HEK293 (cell line): ENCODE data around the gene LRRC27.

Experiments used
- EGR2 ChIP-seq: fragments of 450-650 bp; formaldehyde crosslinking; IDR thresholded peaks from 2 replicates; pipeline ENCODE4 v1.5.1; 2016; ENCODE audit warnings: low read depth, missing biosample characterization, missing genetic modification characterization
- FEZF1 ChIP-seq: fragments of 450-650 bp; formaldehyde crosslinking; IDR thresholded peaks from 2 replicates; pipeline ENCODE4 v1.5.1; 2016; ENCODE audit warnings: missing biosample characterization, missing genetic modification characterization
- GLIS1 ChIP-seq: fragments of 450-650 bp; formaldehyde crosslinking; IDR thresholded peaks from 2 replicates; pipeline ENCODE4 v1.5.1; 2016; ENCODE audit warnings: missing biosample characterization, missing genetic modification characterization
- GLIS2 ChIP-seq: fragments of 450-650 bp; formaldehyde crosslinking; IDR thresholded peaks from 2 replicates; pipeline ENCODE4 v1.5.1; 2016; ENCODE audit warnings: missing biosample characterization, missing genetic modification characterization
- INSM2 ChIP-seq: fragments of 450-650 bp; formaldehyde crosslinking; IDR thresholded peaks from 2 replicates; pipeline ENCODE4 v1.5.1; 2016; ENCODE audit warnings: missing biosample characterization, missing genetic modification characterization
- KLF10 ChIP-seq: fragments of 450-650 bp; IDR thresholded peaks from 2 replicates; pipeline ENCODE4 v1.5.1; 2018; ENCODE audit warnings: missing biosample characterization, mild to moderate bottlenecking, missing genetic modification characterization
- KLF17 ChIP-seq: fragments of 450-650 bp; formaldehyde crosslinking; IDR thresholded peaks from 2 replicates; pipeline ENCODE4 v1.5.1; 2016; ENCODE audit warnings: missing biosample characterization, missing genetic modification characterization
- KLF8 ChIP-seq: fragments of 450-650 bp; formaldehyde crosslinking; IDR thresholded peaks from 2 replicates; pipeline ENCODE4 v1.5.1; 2016; ENCODE audit warnings: missing biosample characterization, missing genetic modification characterization
- SCRT2 ChIP-seq: fragments of 450-650 bp; formaldehyde crosslinking; IDR thresholded peaks from 2 replicates; pipeline ENCODE4 v1.5.1; 2016; ENCODE audit warnings: missing biosample characterization, missing genetic modification characterization
- SP2 ChIP-seq: fragments of 450-650 bp; formaldehyde crosslinking; IDR thresholded peaks from 2 replicates; pipeline ENCODE4 v1.5.1; 2016; ENCODE audit warnings: missing biosample characterization, missing genetic modification characterization
- WT1 ChIP-seq: fragments of 450-650 bp; formaldehyde crosslinking; IDR thresholded peaks from 2 replicates; pipeline ENCODE4 v1.5.1; 2016; ENCODE audit warnings: missing biosample characterization, missing genetic modification characterization
- YY1 ChIP-seq: fragments of 450-650 bp; formaldehyde crosslinking; IDR thresholded peaks from 2 replicates; pipeline ENCODE4 v1.5.1; 2018; ENCODE audit warnings: missing biosample characterization, missing genetic modification characterization
- ZBTB17 ChIP-seq: fragments of 450-650 bp; formaldehyde crosslinking; IDR thresholded peaks from 2 replicates; pipeline ENCODE4 v1.5.1; 2016; ENCODE audit warnings: missing biosample characterization, missing genetic modification characterization
- ZBTB20 ChIP-seq: fragments of 450-650 bp; formaldehyde crosslinking; IDR thresholded peaks from 2 replicates; pipeline ENCODE4 v1.5.1; 2016; ENCODE audit warnings: missing biosample characterization, missing genetic modification characterization
- ZBTB8A ChIP-seq: fragments of 450-650 bp; formaldehyde crosslinking; IDR thresholded peaks from 2 replicates; pipeline ENCODE4 v1.5.1; 2016; ENCODE audit warnings: missing biosample characterization, missing genetic modification characterization
- ZFP37 ChIP-seq: fragments of 450-650 bp; formaldehyde crosslinking; IDR thresholded peaks from 2 replicates; pipeline ENCODE4 v1.5.1; 2016; ENCODE audit warnings: missing biosample characterization, missing genetic modification characterization
- ZNF146 ChIP-seq: fragments of 450-650 bp; formaldehyde crosslinking; IDR thresholded peaks from 2 replicates; pipeline ENCODE4 v1.5.1; 2016; ENCODE audit warnings: missing biosample characterization, missing genetic modification characterization
- ZNF2 ChIP-seq: fragments of 450-650 bp; formaldehyde crosslinking; IDR thresholded peaks from 2 replicates; pipeline ENCODE4 v1.5.1; 2016; ENCODE audit warnings: missing biosample characterization, missing genetic modification characterization
- ZNF292 ChIP-seq: fragments of 450-650 bp; formaldehyde crosslinking; IDR thresholded peaks from 2 replicates; pipeline ENCODE4 v1.5.1; 2016; ENCODE audit warnings: low read depth, missing biosample characterization, missing genetic modification characterization, borderline replicate concordance
- ZNF335 ChIP-seq: fragments of 450-650 bp; formaldehyde crosslinking; conservative IDR thresholded peaks from 2 replicates; pipeline ENCODE4 v1.5.1; 2016; ENCODE audit warnings: missing biosample characterization, missing genetic modification characterization
- ZNF362 ChIP-seq: fragments of 450-650 bp; formaldehyde crosslinking; IDR thresholded peaks from 2 replicates; pipeline ENCODE4 v1.5.1; 2016; ENCODE audit warnings: missing biosample characterization, missing genetic modification characterization
- ZNF366 ChIP-seq: fragments of 450-650 bp; formaldehyde crosslinking; conservative IDR thresholded peaks from 2 replicates; pipeline ENCODE4 v1.5.1; 2016; ENCODE audit warnings: missing biosample characterization, missing genetic modification characterization
- ZNF391 ChIP-seq: fragments of 450-650 bp; formaldehyde crosslinking; IDR thresholded peaks from 2 replicates; pipeline ENCODE4 v1.5.1; 2016; ENCODE audit warnings: low read depth, missing biosample characterization, missing genetic modification characterization, borderline replicate concordance
- ZNF394 ChIP-seq: fragments of 450-650 bp; formaldehyde crosslinking; IDR thresholded peaks from 2 replicates; pipeline ENCODE4 v1.5.1; 2016; ENCODE audit warnings: missing biosample characterization, missing genetic modification characterization, mild to moderate bottlenecking, moderate library complexity, borderline replicate concordance
- ZNF433 ChIP-seq: fragments of 450-650 bp; formaldehyde crosslinking; IDR thresholded peaks from 2 replicates; pipeline ENCODE4 v1.5.1; 2016; ENCODE audit warnings: missing biosample characterization, missing genetic modification characterization, low read depth
- ZNF449 ChIP-seq: fragments of 450-650 bp; formaldehyde crosslinking; IDR thresholded peaks from 2 replicates; pipeline ENCODE4 v1.5.1; 2017; ENCODE audit warnings: missing biosample characterization, mild to moderate bottlenecking, missing genetic modification characterization, moderate library complexity
- ZNF549 ChIP-seq: fragments of 450-650 bp; IDR thresholded peaks from 2 replicates; pipeline ENCODE4 v1.5.1; 2018; ENCODE audit warnings: missing biosample characterization, missing genetic modification characterization, mild to moderate bottlenecking, inconsistent platforms, moderate library complexity
- ZNF600 ChIP-seq: fragments of 450-650 bp; formaldehyde crosslinking; IDR thresholded peaks from 2 replicates; pipeline ENCODE4 v1.5.1; 2016; ENCODE audit warnings: missing biosample characterization, missing genetic modification characterization
- ZNF692 ChIP-seq: fragments of 450-650 bp; formaldehyde crosslinking; IDR thresholded peaks from 2 replicates; pipeline ENCODE4 v1.5.1; 2016; ENCODE audit warnings: missing biosample characterization, missing genetic modification characterization
- ZNF704 ChIP-seq: fragments of 450-650 bp; formaldehyde crosslinking; IDR thresholded peaks from 2 replicates; pipeline ENCODE4 v1.5.1; 2016; ENCODE audit warnings: missing biosample characterization, missing genetic modification characterization
- ZNF76 ChIP-seq: fragments of 450-650 bp; formaldehyde crosslinking; IDR thresholded peaks from 2 replicates; pipeline ENCODE4; 2016; ENCODE audit warnings: low read depth, missing biosample characterization, missing genetic modification characterization, borderline replicate concordance
- ZNF837 ChIP-seq: fragments of 450-650 bp; formaldehyde crosslinking; IDR thresholded peaks from 2 replicates; pipeline ENCODE4 v1.5.1; 2016; ENCODE audit warnings: missing biosample characterization, missing genetic modification characterization

The LRRC27 gene

GRCh38 chr10:132307823-132308586 is 24.0 kb upstream of the LRRC27 start, which contains the start of gene STK32C (continued):
- TF ChIP-seq ZNF362 (tag by site-specific recombination) (no peak), ZNF433 (tag by site-specific recombination) (no peak), ZNF449 (tag by site-specific recombination) (peak; percentile 46; the same call in 1 of the 2 replicates), EGR2 (peak; percentile 49; the same call in 1 of the 2 replicates), SP2 (tag by site-specific recombination) (peak; percentile 66), INSM2 (tag by site-specific recombination) (0 out of 2 replicates have a peak, but pooled peaks have one; percentile 27), ZFP37 (tag by site-specific recombination) (0 out of 2 replicates have a peak, but pooled peaks have one; percentile 45), ZNF391 (tag by site-specific recombination) (no peak), ZNF704 (tag by site-specific recombination) (no peak), ZNF394 (tag by site-specific recombination) (no peak), ZNF549 (tag by site-specific recombination) (0 out of 2 replicates have a peak, but pooled peaks have one; percentile 17), KLF8 (tag by site-specific recombination) (peak; percentile 88), ZBTB17 (tag by site-specific recombination) (0 out of 2 replicates have a peak, but pooled peaks have one; percentile 26), KLF10 (tag by site-specific recombination) (peak; percentile 90), WT1 (tag by site-specific recombination) (peak; percentile 49; the same call in 1 of the 2 replicates), GLIS1 (peak; percentile 62), ZNF76 (tag by site-specific recombination) (peak; percentile 47; the same call in 1 of the 2 replicates), FEZF1 (no peak), ZNF292 (tag by site-specific recombination) (no peak), ZNF600 (tag by site-specific recombination) (peak; percentile 50; the same call in 1 of the 2 replicates), YY1 (no peak), ZNF692 (tag by site-specific recombination) (0 out of 2 replicates have a peak, but pooled peaks have one; percentile 36), ZBTB8A (tag by site-specific recombination) (peak; percentile 93), ZNF2 (0 out of 2 replicates have a peak, but pooled peaks have one; percentile 36), ZNF837 (tag by site-specific recombination) (no peak), GLIS2 (peak; percentile 86), ZNF146 (tag by site-specific recombination) (peak; percentile 5; the same call in 1 of the 2 replicates), SCRT2 (no peak), ZNF366 (tag by site-specific recombination) (no peak), ZNF335 (tag by site-specific recombination) (peak; percentile 90), ZBTB20 (tag by site-specific recombination) (peak; percentile 89), KLF17 (peak; percentile 70)
